Activated naive CD4-positive, alpha-beta T cell treated with anti-CD3 and anti-CD28 coated beads, Interleukin-2, amount 50 U/mL, for 16 hours (primary cell): ENCODE measurements around the gene PROKR1.
"Not testable (repeated sequence)": the region's sequence is repeated elsewhere in the genome, so short reads cannot be mapped to it uniquely, and the experiment has no call there.

Experiments
- DNase-seq: peaks from one replicate; pipeline ENCODE4 v3.0.0-alpha.2; 2020

Gene PROKR1

DNA sequence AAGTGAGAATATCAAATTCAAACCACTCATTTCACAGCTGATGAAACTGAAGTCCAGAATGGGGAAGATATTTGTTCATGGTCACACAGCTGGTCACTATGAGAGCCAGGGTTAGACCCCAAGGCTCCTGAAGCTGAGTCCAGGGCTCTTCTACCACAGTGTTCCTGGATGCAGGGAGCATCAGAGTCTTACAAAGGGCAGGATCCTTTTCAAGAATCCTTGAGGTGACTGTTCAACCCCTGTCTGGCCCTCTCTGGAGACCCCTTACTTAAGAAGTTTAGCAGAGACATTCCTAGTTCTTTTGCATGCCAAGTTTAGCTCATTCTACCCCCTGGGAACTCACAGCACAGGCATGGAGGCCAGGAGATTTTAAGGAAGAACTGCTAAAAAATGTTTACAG lies 15.7 kb downstream of the PROKR1 start:
- DNase-seq, result no peak

DNA sequence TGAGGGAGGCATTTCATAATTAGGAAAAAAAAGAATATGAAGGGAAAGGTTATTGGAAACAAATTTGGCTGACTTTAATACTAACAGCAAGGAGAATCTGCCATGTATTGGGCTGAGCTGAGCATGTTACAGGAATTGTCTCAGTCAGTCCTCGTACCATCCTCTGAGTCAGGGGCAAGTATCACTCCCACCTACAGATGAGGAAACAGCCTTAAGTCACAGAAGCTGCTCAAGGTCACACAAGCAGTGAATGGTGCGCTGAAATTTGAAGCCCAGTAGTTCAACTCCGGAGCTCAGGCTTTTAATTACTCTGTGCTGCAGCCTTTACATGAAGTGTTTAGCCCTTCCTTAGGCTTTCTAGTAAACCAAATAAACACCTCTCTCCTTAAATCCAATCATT lies 17.3 kb downstream of the PROKR1 start:
- no peak for DNase-seq

DNA sequence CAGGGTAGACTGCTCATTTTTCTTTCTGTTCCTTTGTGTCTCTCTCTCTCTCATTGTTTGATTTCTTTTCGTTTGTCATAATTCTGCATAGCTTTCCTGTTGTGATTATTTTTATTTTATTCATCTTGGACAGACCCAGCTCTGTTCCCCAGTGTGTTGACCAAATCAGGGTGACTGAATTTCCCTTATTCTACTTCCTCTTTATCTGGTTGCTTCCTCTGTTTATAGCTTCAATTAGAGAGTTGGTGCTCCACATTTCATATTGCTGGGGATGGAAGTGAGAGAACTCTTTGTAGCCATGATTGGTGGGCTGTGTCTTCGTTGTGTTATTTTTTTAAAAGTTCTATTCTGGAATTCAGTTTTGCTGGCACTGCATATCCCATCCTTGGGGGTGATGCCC lies 19.1 kb downstream of the PROKR1 start:
- no peak for DNase-seq

DNA sequence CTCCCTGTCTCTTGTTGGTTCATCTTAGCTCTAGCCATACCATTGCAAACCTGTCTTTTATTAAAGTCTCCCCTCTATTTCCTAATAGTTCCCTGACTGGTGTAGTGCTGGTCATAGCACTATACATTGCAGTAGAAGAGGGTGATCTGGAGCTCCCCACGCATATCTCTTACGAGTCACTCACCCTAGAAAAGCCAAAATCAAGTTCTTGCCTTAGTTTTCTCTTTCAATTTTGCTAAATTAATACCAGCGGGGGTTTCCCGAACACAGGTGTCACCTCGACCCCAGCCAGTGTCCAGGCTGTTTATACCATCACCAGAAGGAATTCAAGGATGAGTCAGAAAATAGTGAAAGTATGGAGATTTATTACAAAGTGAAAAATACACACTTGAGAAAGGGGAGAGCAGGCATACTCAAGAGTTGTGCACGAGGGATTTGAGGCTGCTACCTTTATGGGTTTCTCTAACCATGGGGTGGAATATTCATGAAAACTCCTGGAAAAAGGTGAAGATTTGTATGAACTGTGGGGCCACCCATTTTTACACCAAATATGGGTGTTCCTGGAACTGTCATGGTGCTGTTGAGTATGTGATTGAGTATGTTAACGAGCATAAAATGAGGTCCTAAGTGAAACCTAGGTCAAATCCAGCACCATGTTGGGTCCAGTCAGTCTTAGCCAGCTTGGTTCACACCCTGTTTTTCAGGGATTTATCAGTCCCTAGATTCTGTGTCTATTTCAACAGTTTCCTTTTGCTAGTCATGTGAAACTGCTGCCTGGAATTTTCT lies 20.2 kb downstream of the PROKR1 start:
- no peak for DNase-seq

DNA sequence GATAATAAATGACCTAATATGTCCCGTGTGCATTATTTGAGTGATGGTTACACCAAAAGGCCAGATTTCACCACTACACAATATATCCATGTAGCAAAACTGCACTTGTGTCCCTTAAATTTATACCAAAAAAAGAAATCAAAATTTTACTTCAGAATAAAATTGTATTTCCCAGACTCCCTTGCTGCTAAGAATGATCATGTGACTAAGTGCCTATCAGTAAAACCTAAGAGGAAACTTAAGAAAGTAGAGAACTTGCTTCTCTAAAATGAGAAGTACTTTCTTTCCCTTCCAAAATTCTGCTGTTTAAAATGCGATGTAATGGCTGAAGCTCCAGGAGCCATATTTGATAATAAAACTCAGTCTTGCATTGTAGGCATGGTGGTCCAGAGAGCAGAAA lies 24.0 kb downstream of the PROKR1 start:
- no peak for DNase-seq

DNA sequence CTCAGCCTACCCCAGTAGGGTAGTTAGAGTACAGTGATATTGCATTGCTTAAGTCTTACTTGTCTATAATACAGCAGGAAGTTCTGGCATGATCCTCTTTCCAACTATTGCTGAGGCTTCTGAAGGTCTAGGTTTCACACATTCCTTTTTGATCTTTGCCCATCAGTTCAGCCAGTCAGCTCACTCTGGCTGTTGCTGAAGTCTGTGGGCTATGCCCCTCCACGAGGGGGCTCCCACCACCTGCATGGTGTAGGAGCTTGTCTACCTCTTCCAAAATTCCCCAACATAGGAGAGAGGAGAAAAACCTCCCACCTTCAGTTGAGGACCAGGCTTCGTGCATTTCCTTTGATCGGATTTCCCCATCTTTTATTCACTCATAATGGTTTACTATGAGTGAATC lies 26.3 kb downstream of the PROKR1 start:
- DNase-seq, result no peak

DNA sequence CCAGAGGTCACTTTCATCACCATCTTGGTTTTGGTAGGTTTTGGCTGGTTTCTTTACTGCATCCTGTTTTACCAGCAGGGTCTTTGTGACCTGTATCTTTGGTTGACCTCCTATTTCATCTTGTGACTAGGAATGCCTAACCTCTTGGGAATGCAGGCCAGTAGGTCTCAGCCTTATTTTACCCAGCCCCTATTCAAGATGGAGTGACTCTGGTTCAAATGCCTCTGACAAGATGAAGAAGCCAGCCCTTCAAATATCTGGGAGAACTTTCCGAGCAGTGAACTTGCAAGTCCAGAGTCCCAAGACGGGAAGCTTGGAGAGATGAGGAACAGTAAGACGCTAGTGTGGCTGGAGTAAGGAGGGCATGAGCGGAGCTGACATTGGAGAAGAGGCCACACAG lies 28.6 kb downstream of the PROKR1 start:
- no peak for DNase-seq

DNA sequence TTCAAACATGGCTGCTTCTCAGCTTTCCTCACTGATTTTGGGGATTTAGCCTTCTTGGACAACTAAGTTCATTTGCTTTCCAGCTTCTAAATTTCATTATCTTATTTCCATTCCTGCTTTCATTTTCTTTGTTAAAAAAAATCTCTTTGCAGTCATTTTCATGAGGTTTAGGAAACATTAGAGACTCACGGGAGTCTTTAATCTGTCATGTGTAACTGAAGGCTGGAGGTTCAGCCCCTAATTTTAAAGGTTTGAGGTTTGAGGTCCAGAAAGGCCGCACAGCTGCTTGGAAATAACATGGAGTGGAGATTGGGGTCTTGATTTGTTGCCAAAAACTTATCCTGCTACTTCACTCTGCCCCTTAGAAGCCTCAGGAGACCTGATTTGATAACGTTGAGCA lies 30.3 kb downstream of the PROKR1 start:
- no peak for DNase-seq

DNA sequence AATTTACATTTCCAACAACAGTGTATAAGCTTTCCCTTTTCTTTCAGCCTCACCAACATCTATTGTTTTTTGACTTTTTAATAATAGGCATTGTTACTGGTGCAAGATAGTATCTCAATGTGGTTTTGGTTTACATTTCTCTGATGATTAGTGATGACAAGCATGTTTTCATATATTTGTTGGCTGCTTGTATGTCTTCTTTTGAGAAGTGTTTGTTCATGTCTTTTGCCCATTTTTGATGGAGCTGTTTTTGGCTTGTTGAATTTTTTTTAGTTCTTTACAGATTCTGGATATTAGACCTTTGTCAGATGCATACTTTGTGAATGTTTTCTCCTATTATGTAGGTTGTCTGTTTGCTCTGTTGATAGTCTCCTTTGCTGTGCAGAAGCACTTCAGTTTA lies 32.1 kb downstream of the PROKR1 start:
- DNase-seq, result no peak

DNA sequence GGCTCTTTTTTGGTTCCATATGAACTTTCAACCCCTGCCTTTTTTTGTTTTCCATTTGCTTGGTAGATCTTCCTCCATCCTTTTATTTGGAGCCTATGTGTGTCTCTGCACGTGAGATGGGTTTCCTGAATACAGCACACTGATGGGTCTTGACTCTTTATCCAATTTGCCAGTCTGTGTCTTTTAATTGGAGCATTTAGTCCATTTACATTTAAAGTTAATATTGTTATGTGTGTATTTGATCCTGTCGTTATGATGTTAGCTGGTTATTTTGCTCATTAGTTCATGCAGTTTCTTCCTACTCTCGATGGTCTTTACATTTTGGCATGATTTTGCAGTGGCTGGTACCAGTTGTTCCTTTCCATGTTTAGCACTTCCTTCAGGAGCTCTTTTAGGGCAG lies 34.5 kb downstream of the PROKR1 start:
- DNase-seq, result not testable (repeated sequence)

DNA sequence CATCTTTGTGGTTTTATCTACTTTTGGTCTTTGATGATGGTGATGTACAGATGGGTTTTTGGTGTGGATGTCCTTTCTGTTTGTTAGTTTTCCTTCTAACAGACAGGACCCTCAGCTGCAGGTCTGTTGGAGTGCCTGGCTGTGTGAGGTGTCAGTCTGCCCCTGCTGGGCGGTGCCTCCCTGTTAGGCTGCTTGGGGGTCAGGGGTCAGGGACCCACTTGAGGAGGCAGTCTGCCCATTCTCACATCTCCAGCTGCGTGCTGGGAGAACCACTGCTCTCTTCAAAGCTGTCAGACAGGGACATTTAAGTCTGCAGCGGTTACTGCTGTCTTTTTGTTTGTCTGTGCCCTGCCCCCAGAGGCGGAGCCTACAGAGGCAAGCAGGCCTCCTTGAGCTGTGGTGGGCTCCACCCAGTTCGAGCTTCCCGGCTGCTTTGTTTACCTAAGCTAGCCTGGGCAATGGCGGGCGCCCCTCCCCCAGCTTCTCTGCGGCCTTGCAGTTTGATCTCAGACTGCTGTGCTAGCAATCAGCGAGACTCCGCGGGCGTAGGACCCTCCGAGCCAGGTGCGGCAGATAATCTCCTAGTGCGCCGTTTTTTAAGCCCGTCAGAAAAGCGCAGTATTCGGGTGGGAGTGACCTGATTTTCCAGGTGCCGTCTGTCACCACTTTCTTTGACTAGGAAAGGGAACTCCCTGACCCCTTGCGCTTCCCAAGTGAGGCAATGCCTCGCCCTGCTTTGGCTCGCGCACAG lies 36.0 kb downstream of the PROKR1 start:
- DNase-seq, result peak; percentile 16

DNA sequence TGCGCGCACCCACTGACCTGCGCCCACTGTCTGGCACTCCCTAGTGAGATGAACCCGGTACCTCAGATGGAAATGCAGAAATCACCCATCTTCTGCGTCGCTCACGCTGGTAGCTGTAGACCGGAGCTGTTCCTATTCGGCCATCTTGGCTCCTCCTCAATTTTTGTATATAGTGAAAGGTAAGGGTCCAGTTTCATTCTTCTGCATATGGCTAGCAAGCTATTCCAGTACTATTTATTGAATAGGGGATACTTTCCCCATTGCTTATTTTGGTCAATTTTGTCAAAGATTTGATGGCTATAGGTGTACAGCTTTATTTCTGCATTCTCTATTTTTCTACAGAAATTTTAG lies 36.5 kb downstream of the PROKR1 start:
- DNase-seq, result not testable (repeated sequence)

DNA sequence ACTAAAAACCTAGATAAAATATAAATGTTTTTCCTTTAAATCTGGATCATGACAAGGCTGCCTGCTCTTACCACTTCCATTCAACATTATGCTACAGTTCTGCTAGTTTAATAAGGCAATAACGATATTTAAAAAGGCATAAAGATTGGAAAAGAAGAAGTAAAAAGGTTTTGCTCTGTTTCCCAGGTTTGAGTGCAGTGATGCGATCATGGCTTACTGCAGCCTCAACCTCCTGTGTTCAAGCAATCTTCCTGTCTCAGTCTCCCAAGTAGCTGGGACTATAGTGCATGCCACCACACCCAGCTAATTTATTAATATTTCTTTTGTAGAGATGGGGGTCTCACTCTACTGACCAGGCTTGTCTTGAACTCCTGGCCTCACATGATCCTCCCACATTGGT lies 40.8 kb downstream of the PROKR1 start:
- no peak for DNase-seq

DNA sequence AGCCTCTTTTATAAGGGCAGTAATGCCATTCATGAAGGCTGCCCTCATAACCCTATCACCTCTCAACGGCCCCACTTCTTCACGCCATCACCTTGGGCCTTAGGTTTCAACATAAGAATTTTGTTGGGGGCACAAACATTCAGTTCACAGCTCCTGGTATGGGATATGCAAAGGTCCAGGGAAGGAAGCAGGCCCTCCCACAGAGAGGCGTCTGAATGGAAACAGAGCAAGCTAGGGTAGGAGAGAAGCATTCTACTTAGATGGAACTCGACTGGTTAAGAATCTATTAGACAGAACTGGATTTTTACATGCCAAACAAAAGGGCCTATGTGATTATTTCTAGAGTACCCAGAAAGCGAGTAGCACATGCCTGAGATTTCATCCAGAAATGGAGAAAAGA lies 42.8 kb downstream of the PROKR1 start:
- DNase-seq, result no peak

DNA sequence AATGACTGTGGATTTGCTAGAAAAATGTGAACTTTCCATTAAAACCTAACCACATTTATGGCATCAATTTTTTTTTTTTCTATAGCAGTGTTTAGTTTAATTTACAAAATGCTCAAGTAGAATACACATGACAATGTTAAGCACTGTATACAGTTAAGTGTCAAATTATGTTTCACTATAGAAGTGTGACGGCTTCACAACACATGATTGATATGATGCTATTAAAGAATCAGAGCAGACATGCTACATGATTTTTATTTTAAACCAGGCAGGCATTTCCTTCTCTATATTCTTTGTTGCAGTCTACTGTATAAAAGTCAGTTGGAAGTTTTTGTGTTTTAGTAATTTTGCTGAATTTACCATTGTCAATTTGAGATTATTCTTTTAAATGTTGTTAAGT lies 43.6 kb downstream of the PROKR1 start:
- no peak for DNase-seq

DNA sequence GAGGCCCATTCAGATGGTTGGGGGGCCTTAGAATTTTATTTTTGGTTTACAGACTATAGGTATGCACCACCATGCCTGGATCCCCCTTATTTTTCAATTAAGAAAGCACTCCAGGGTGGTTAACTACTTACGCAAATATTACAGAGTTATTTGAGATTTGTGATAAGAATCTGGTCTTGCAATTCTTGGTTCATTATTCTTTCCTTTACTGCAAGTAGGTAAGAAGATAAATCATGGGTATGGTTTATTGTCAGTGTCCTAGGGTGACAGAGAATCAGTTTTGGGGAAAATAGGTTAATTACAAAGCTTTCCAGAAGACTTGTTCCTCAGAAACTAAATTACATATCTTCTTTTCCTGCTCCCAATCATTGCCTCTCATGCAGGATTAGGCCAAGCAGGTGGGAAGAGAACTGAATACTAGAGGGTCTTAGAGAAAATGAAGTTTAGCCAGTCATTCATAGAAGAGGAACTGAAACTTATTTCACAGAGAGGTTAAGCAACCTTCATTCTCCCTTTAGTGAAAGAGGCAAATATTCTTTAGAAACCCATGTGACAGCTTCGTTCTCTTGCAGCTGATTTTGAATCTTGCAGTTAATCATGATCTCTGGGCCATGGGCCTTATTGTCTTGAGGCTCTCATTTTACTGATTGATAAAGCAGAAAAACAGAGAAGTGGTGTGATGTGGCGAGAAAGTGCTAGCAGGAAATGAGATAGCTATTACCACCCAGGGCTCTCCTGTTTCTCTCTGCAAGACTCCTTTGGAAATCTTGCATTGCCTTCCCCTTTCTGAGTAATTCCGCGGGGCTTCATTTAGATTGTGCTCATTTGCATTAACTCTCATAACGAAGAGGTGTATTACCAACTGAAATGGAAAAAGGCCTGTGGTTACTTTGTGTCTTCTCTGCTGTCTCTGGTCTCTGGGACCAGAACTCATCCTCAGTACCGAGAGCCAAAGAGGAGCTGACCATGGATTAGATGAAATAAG lies 46.5 kb downstream of the PROKR1 start:
- no peak for DNase-seq

DNA sequence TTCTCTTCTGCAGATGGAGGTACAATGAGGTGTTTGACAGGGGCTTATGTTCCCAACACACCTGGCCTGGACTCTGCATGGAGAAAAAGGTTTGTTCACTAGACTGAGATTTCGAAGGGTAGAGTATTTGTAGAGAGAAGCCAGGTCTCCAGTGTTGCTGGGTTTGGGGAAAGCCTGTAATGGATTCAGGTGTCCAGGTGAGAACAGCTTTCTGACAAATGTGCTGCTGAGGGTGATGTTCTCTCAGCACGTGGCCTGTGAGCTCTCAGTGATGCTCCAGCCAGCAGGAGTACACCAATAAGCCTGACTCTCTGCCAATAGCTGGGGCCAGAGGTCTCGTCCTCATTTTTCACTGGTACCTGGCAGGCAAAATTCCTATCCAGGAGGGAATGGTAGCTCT lies 47.5 kb downstream of the PROKR1 start:
- no peak for DNase-seq

DNA sequence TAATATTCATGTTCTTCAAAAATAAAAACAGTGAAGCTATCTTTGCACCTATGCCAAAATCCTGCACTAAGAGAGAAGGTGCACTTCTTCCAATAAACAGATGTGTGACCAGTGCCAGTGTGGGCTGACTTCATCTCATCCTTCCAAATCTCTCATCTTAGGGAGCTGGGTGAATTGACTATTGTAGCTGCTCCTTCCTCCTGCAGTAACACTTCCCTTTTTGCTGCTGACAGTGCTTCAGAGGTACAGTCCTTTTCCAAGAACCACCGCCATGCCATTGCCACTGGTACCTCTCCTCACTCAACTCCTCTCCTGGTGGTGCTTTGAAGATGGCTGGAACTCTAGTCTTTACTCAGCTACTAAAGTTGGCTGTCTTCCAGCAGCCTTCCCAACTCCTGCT lies 49.1 kb downstream of the PROKR1 start:
- DNase-seq, result no peak

DNA sequence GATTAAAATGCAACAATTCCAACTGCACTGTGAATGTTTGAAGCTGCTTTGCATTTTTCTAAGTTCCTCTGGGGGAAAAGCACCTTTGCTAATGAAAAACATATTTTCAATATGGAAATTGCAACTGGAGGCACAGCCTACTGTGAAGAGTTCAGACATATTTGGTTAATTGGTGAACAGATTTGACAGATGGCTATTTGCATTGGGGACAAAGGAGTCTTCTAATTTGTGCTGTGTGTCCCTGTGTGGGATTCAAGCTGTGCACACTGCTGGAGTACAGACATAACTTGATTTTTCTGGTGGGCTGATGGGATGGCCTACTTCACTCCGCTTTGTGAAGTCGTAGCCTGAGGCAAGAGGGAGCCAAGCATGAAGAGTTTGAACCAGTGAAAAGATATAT lies 50.6 kb downstream of the PROKR1 start:
- DNase-seq, result no peak

DNA sequence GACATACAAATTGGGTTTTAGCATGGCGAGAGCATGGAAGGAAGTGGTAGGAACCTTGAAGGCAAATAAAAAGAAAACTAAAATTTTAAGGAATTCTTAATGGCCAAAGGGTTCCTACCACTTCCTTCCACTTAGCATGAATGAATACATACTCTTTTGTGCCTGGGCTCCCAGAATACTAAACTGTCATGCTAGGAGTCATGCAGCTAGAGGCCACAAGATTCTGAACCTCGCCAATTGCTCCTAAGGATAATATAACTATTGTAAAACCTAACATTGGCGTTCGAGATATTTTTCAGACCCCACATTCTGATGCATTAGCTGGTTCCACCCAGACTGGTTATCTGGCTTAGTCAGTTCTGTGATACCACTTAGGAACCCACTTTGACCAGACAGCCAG lies 52.6 kb downstream of the PROKR1 start:
- no peak for DNase-seq

DNA sequence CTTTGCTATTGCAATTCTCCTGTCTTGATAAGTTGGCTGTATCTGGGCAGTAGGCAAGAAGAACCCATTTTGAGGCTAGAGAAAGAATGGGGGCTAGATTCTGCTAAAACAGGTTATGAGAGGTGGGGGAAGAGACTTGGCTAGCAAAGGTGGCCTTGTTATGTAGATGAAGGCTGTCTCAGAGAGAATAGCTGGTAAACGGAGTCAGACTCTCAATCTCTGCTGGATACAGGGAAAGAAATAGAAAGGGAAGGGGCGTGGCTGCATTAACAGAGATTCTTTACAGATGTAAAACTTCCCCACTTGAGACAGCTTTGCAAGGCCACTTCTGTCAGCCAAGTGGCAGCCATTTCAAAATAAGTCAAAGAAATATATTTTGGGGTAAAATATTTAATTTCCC lies 53.2 kb downstream of the PROKR1 start:
- no peak for DNase-seq

DNA sequence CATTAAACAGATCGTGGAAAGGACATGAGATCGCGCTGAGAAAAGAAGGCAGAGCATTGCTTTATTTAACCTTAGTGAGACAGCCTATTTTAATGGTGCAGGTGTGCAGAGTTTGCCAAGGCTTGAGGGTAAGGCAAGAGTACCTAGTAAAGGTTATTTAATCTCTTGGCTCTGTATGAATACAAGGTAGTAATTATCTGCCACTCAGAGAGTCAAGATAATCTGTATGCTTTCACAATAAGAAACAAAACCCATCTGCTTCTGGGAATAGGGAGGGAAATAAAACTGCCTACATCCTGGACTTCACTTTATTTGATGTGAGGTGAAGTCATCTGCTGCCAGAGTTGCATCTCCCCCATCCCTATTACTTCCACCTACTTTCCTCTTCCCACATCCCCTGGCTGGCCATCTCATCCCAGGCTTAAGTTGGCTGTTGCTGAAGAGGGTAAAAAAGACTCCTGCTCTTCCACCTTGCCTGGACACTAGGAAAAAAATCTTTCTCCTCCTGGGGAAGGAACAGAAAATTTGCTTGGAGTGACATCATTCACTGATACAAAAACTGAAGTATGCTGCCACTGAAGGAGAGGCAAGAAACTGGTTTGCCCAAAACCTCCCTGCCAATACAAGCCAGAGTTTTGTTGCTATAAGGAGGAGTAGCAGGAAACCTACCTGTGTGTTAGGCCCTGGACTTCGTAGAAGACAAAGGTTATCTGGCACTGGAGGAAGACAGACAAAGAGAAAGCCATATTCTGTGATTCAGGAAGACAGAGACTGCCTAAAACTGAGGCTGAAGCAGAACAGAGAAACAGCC lies 55.4 kb downstream of the PROKR1 start:
- no peak for DNase-seq

DNA sequence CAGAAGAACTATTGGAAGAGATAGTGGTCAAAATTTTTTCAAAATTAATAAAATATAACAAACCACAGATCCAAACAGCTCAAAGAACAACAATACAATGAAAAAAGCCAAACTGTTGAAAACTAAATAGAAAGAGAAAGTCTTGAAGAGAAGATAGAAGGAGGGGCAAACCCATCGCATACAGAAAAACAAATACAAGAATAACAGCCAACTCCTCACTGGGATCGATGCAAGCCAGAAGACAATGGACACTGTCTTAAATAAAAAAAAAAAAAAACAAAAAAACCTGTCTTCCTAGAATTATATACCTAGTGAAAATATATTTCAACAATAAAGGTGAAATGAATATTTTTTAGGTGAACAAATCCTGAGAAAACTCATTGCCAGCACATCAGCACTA lies 57.2 kb downstream of the PROKR1 start:
- DNase-seq, result no peak
